OCI-LY7 (cell line): ENCODE data around the gene TSPOAP1. TPM values are rescaled to one million over a fixed set of nuclear protein-coding genes. Genes with fewer than 3 reads are reported as not detected.

Experiments
- BruUV-seq: library from RNA; stranded (reverse); fragments of 400-500 nt; replicated peaks from 2 replicates; lab custom pipeline; 2021; lab: Mats Ljungman, UMichigan
- CTCF ChIA-PET: fragments of 300-600 bp; sonication (Branson Sonifier 250); formaldehyde crosslinking; loops from one replicate; lab custom pipeline; 2022; ENCODE audit warnings: antibody characterized with exemption; ENCODE audit not compliant: unreplicated experiment; lab: Charles Lee
- POLR2A ChIA-PET: fragments of 300-600 bp; sonication (Branson Sonifier 250); formaldehyde crosslinking; loops from one replicate; lab custom pipeline; 2022; ENCODE audit warnings: antibody characterized with exemption; lab: Charles Lee
- DNase-seq: peaks from one replicate; pipeline ENCODE4 v3.0.0-alpha.2; 2015; ENCODE audit warnings: low spot score
- H2AFZ ChIP-seq: fragments of 200-600 bp; sonication (generic), shearing (Covaris generic); 2 replicates; pipeline ENCODE4 v1.6.1; 2014; ENCODE audit warnings: mild to moderate bottlenecking, antibody characterized with exemption, low read length, moderate library complexity
- H3K27ac ChIP-seq: fragments of 200-600 bp; sonication (generic); 2 replicates; pipeline ENCODE4 v1.5.1; 2014; ENCODE audit warnings: mixed run types, low read depth, mild to moderate bottlenecking, moderate library complexity, low read length, inconsistent platforms; ENCODE audit not compliant: poor library complexity, severe bottlenecking
- H3K36me3 ChIP-seq: fragments of 200-600 bp; sonication (generic); 2 replicates; pipeline ENCODE4 v1.6.1; 2014; ENCODE audit warnings: mild to moderate bottlenecking, antibody characterized with exemption, low read length, moderate library complexity, mixed read lengths; ENCODE audit not compliant: insufficient read depth
- H3K4me1 ChIP-seq: fragments of 200-600 bp; sonication (generic); 2 replicates; pipeline ENCODE4 v1.5.1; 2014; ENCODE audit warnings: mild to moderate bottlenecking, low read length; ENCODE audit not compliant: insufficient read depth, poor library complexity, severe bottlenecking
- H3K4me2 ChIP-seq: fragments of 200-600 bp; sonication (generic); 2 replicates; pipeline ENCODE4 v1.6.1; 2014; ENCODE audit warnings: mild to moderate bottlenecking, low read length
- H3K4me3 ChIP-seq: fragments of 200-600 bp; sonication (generic); 2 replicates; pipeline ENCODE4 v1.5.1; 2014; ENCODE audit warnings: mild to moderate bottlenecking, low read depth, low read length; ENCODE audit not compliant: poor library complexity, severe bottlenecking
- H3K79me2 ChIP-seq: fragments of 200-600 bp; sonication (generic); 2 replicates; pipeline ENCODE4 v1.6.1; 2016; ENCODE audit warnings: low read depth, mild to moderate bottlenecking, low read length, moderate library complexity, mixed read lengths; ENCODE audit not compliant: insufficient read depth
- H3K9me2 ChIP-seq: fragments of 200-600 bp; sonication (generic); 2 replicates; pipeline ENCODE4 v1.6.1; 2016; ENCODE audit warnings: mild to moderate bottlenecking, low read length, mixed read lengths; ENCODE audit not compliant: insufficient read depth
- H3K9me3 ChIP-seq: fragments of 200-600 bp; sonication (generic); 2 replicates; pipeline ENCODE4 v1.6.1; 2014; ENCODE audit warnings: mild to moderate bottlenecking, mixed run types, low read length, mixed read lengths
- H4K20me1 ChIP-seq: fragments of 200-600 bp; sonication (generic); 2 replicates; pipeline ENCODE4 v1.6.1; 2014; ENCODE audit warnings: mild to moderate bottlenecking, antibody characterized with exemption, low read length, moderate library complexity, mixed read lengths; ENCODE audit not compliant: insufficient read depth
- CTCF ChIP-seq: fragments of 200-600 bp; sonication (generic); conservative IDR thresholded peaks from 2 replicates; pipeline ENCODE4 v1.5.1; 2014; ENCODE audit warnings: mild to moderate bottlenecking, antibody characterized with exemption, low read length, moderate library complexity, mixed read lengths
- EZH2phosphoT487 ChIP-seq: fragments of 200-600 bp; sonication (generic); IDR thresholded peaks from 2 replicates; pipeline ENCODE4 v1.6.1; 2018; ENCODE audit warnings: low read depth, borderline replicate concordance, mild to moderate bottlenecking, mixed run types, antibody characterized with exemption, low read length, moderate library complexity, mixed read lengths
- intact Hi-C: fragments of 100-400 bp; cut with micrococcal nuclease; formaldehyde crosslinking; loops from one replicate; pipeline ENCODE4 v1.10.0; 2022; ENCODE audit not compliant: unreplicated experiment
- total RNA-seq, 2 experiments: library from RNA; depleted of rRNA in 1 of 2; stranded (reverse); fragments of >200 nt in 1 of 2; shearing (Covaris generic) in 1 of 2; gene quantifications; 2 replicates each; pipeline ENCODE4 v1.2.3, GENCODE V29; 2014 to 2022

TSPOAP1 gene
- total RNA-seq, 2 experiments from 2014 or later, result 24.0 to 50.6 TPM

- no peaks in the 10 kb centered on the region for H4K20me1 ChIP-seq
- no peak overlapping the region for H2AFZ ChIP-seq
- BruUV-seq, result no TSS peak
- H3K9me2 ChIP-seq, result no peaks in the 10 kb centered on the region
- no peaks in the 10 kb centered on the region for H3K79me2 ChIP-seq
- ChIA-PET CTCF (no interaction called here), POLR2A (no interaction called here)
- no peaks in the 10 kb centered on the region for H3K9me3 ChIP-seq
- H3K27ac ChIP-seq, result no peak overlapping the region
- peaks cover 1% of the 10 kb centered on the region for H3K4me1 ChIP-seq
- no peak overlapping the region for H3K4me2 ChIP-seq
- intact Hi-C loops, result no loop called here
- TF ChIP-seq CTCF (no peak), EZH2phosphoT487 (no peak)
- H3K4me3 ChIP-seq, result no peak overlapping the region
- no peak for DNase-seq
- H3K36me3 ChIP-seq, result no peaks in the 10 kb centered on the region
Measured at GRCh38 chr17:58308985-58309917, 19.3 kb downstream of the TSPOAP1 start.

GRCh38 chr17:58308173-58308984, 20.2 kb downstream of the TSPOAP1 start:
- H3K4me3 ChIP-seq, result no peak overlapping the region
- no peaks in the 10 kb centered on the region for H3K9me2 ChIP-seq
- TF ChIP-seq EZH2phosphoT487 (no peak), CTCF (peak; percentile 33)
- H2AFZ ChIP-seq, result no peak overlapping the region
- H3K36me3 ChIP-seq, result no peaks in the 10 kb centered on the region
- no peaks in the 10 kb centered on the region for H3K9me3 ChIP-seq
- DNase-seq, result no peak
- H3K27ac ChIP-seq, result no peak overlapping the region
- CTCF ChIA-PET, result no interaction called here
- intact Hi-C loops, result no loop called here
- H3K4me1 ChIP-seq, result peaks cover 8% of the 10 kb centered on the region
- BruUV-seq, result no TSS peak
- no peaks in the 10 kb centered on the region for H4K20me1 ChIP-seq
- no peaks in the 10 kb centered on the region for H3K79me2 ChIP-seq
- H3K4me2 ChIP-seq, result no peak overlapping the region
- POLR2A ChIA-PET, result interaction anchor here (0.6 kb wide), 1 partner anchor 1147 kb away, joined by 3 read pairs; no protein-coding TSS in a partner anchor
